Neuronal stem cell (in vitro differentiated cells): Measurements from ENCODE around the gene STRIP2.

ENCODE experiments used
- DNase-seq: peaks from one replicate; pipeline ENCODE4 v3.0.0-alpha.2; 2013; ENCODE audit warnings: low spot score
- H2AFZ ChIP-seq: one replicate; pipeline ENCODE4 v1.6.1; 2013; ENCODE audit warnings: mild to moderate bottlenecking, low read length, inconsistent platforms
- H2AK5ac ChIP-seq: 2 replicates; pipeline ENCODE4 v1.6.1; 2013; ENCODE audit warnings: low read depth, mild to moderate bottlenecking, inconsistent platforms, low read length, moderate library complexity, mixed read lengths
- H2BK120ac ChIP-seq: 2 replicates; pipeline ENCODE4 v1.6.1; 2013; ENCODE audit warnings: low read depth, mild to moderate bottlenecking, inconsistent platforms, low read length, moderate library complexity, mixed read lengths
- H2BK12ac ChIP-seq: one replicate; pipeline ENCODE4 v1.6.1; 2013; ENCODE audit warnings: low read length, inconsistent platforms
- H2BK15ac ChIP-seq: 2 replicates; pipeline ENCODE4 v1.6.1; 2013; ENCODE audit warnings: mild to moderate bottlenecking, low read length, inconsistent platforms, mixed read lengths
- H2BK5ac ChIP-seq: one replicate; pipeline ENCODE4 v1.6.1; 2013; ENCODE audit warnings: inconsistent platforms, mild to moderate bottlenecking, low read length, moderate library complexity
- H3K14ac ChIP-seq: one replicate; pipeline ENCODE4 v1.6.1; 2013; ENCODE audit warnings: low read length, inconsistent platforms
- H3K18ac ChIP-seq: 2 replicates; pipeline ENCODE4 v1.6.1; 2013; ENCODE audit warnings: low read length, inconsistent platforms
- H3K23ac ChIP-seq: 2 replicates; pipeline ENCODE4 v1.6.1; 2013; ENCODE audit warnings: low read depth, mild to moderate bottlenecking, mixed read lengths, low read length, inconsistent platforms; ENCODE audit not compliant: poor library complexity
- H3K27ac ChIP-seq: replicated peaks from 3 replicates; pipeline ENCODE4 v1.5.1; 2013; ENCODE audit warnings: low read length, inconsistent platforms
- H3K27me3 ChIP-seq, 3 experiments: 2 replicates each; pipeline ENCODE4 v1.6.1; 2013; ENCODE audit warnings: low read length in 3 of 3, mild to moderate bottlenecking in 2 of 3, inconsistent platforms in 1 of 3, low read depth in 1 of 3, mixed read lengths in 1 of 3, moderate library complexity in 1 of 3; ENCODE audit not compliant: control insufficient read depth in 3 of 3, insufficient read depth in 3 of 3
- H3K36me3 ChIP-seq, 2 donors: replicated peaks in 1 of 2; 2 replicates each; pipeline ENCODE4 v1.6.1; 2013; ENCODE audit warnings: low read length in 2 of 2; ENCODE audit not compliant: control insufficient read depth in 2 of 2, insufficient read depth in 2 of 2
- H3K4ac ChIP-seq: 2 replicates; pipeline ENCODE4 v1.6.1; 2013; ENCODE audit warnings: inconsistent platforms, mild to moderate bottlenecking, low read length, moderate library complexity
- H3K4me1 ChIP-seq, 2 donors: 1 replicate in 1 of 2; 2 replicates in 1 of 2; pipeline ENCODE4 v1.6.1; 2013; ENCODE audit warnings: low read length in 2 of 2, low read depth in 1 of 2; ENCODE audit not compliant: control insufficient read depth in 2 of 2, insufficient read depth in 1 of 2
- H3K4me2 ChIP-seq: one replicate; pipeline ENCODE4 v1.6.1; 2013; ENCODE audit warnings: mild to moderate bottlenecking, low read length, inconsistent platforms; ENCODE audit not compliant: insufficient read depth, poor library complexity, severe bottlenecking
- H3K4me3 ChIP-seq, 2 donors: 2 replicates each; pipeline ENCODE4 v1.5.1; 2013; ENCODE audit warnings: low read length in 2 of 2, mild to moderate bottlenecking in 2 of 2, inconsistent platforms in 1 of 2, moderate library complexity in 1 of 2
- H3K79me1 ChIP-seq: one replicate; pipeline ENCODE4 v1.6.1; 2013; ENCODE audit warnings: low read depth, mild to moderate bottlenecking, inconsistent platforms, low read length, moderate library complexity
- H3K9ac ChIP-seq: one replicate; pipeline ENCODE4 v1.6.1; 2013; ENCODE audit warnings: mild to moderate bottlenecking, low read depth, low read length, inconsistent platforms; ENCODE audit not compliant: poor library complexity
- H3K9me3 ChIP-seq, 2 donors: replicated peaks in 1 of 2; 2 replicates each; pipeline versions ENCODE3 to v1.6.1; 2013; ENCODE audit warnings: low read length in 2 of 2, mild to moderate bottlenecking in 2 of 2, inconsistent platforms in 1 of 2, low read depth in 1 of 2, mixed read lengths in 1 of 2, moderate library complexity in 1 of 2; ENCODE audit not compliant: control insufficient read depth in 2 of 2, insufficient read depth in 1 of 2
- H4K8ac ChIP-seq: one replicate; pipeline ENCODE4 v1.6.1; 2013; ENCODE audit warnings: low read depth, mild to moderate bottlenecking, inconsistent platforms, low read length, moderate library complexity
- H4K91ac ChIP-seq: one replicate; pipeline ENCODE4 v1.6.1; 2013; ENCODE audit warnings: low read length, low read depth, mild to moderate bottlenecking, inconsistent platforms; ENCODE audit not compliant: poor library complexity
- WGBS, 2 donors: extraction: QIAGEN DNeasy Blood & Tissue Kit; methylation state at CpG; one replicate each; pipeline ENCODE4 v1.1.7; 2013; ENCODE audit warnings: missing lambda C conversion rate in 2 of 2, mixed read lengths in 1 of 2; ENCODE audit not compliant: insufficient read length in 2 of 2, insufficient replicate concordance in 1 of 2; ENCODE audit errors: extremely low coverage in 2 of 2; 5-methylcytosine and 5-hydroxymethylcytosine counted together

STRIP2 gene

GRCh38 chr7:129492391-129492790, 58.2 kb downstream of the STRIP2 start:
- Histone ChIP-seq H3K18ac (no peak overlapping the region), H2BK15ac (no peak overlapping the region), H3K14ac (no peak overlapping the region), H3K23ac (no peak overlapping the region), H3K79me1 (no peaks in the 10 kb centered on the region), H2BK12ac (no peak overlapping the region), H2AK5ac (no peak overlapping the region), H3K4me1 (peaks cover 0 to 4% of the 10 kb centered on the region in 2 donors), H3K4me3 (no peak overlapping the region), H3K27ac (no peak overlapping the region), H3K27me3 (no peaks in the 10 kb centered on the region), H3K9me3 (peaks cover 0 to 6% of the 10 kb centered on the region in 2 donors), H2AFZ (no peak overlapping the region), H2BK5ac (no peak overlapping the region), H4K8ac (no peak overlapping the region), H2BK120ac (no peak overlapping the region), H4K91ac (no peak overlapping the region), H3K9ac (no peak overlapping the region), H3K4ac (no peak overlapping the region), H3K4me2 (no peak overlapping the region), H3K36me3 (peaks cover 0 to 2% of the 10 kb centered on the region in 2 donors)
- no peak for DNase-seq
- WGBS, 2 donors = no CpG with 5 or more reads among the region's 2 CpGs

- Histone ChIP-seq H3K27ac (no peak overlapping the region), H2BK5ac (no peak overlapping the region), H4K8ac (no peak overlapping the region), H3K79me1 (no peaks in the 10 kb centered on the region), H3K4me1 (peaks cover 0 to 4% of the 10 kb centered on the region in 2 donors), H3K9ac (no peak overlapping the region), H2BK12ac (no peak overlapping the region), H2BK15ac (no peak overlapping the region), H2BK120ac (no peak overlapping the region), H3K14ac (no peak overlapping the region), H3K4me2 (no peak overlapping the region), H3K18ac (no peak overlapping the region), H3K27me3 (no peaks in the 10 kb centered on the region), H3K4me3 (no peak overlapping the region), H3K36me3 (no peaks in the 10 kb centered on the region), H4K91ac (no peak overlapping the region), H3K4ac (no peak overlapping the region), H3K23ac (no peak overlapping the region), H2AFZ (no peak overlapping the region), H3K9me3 (peaks cover 0 to 6% of the 10 kb centered on the region in 2 donors), H2AK5ac (no peak overlapping the region)
- DNase-seq = no peak
- no CpG with 5 or more reads among the region's 1 CpG for WGBS, 2 donors
These were observed 59.3 kb downstream of the STRIP2 start for GRCh38 chr7:129493555-129493954.

- no peak overlapping the region for H3K4me2 ChIP-seq
- no peak overlapping the region for H3K18ac ChIP-seq
- H2AK5ac ChIP-seq = no peak overlapping the region
- H2BK15ac ChIP-seq = no peak overlapping the region
- no peak overlapping the region for H4K8ac ChIP-seq
- no peak overlapping the region for H4K91ac ChIP-seq
- no peak overlapping the region for H3K27ac ChIP-seq
- no peaks in the 10 kb centered on the region for H3K36me3 ChIP-seq
- no peak overlapping the region for H3K9ac ChIP-seq
- H2BK12ac ChIP-seq = no peak overlapping the region
- H3K4me3 ChIP-seq = no peak overlapping the region
- H3K4me1 ChIP-seq = peaks cover 0 to 4% of the 10 kb centered on the region in 2 donors
- H2AFZ ChIP-seq = no peak overlapping the region
- no peak overlapping the region for H3K23ac ChIP-seq
- H2BK5ac ChIP-seq = no peak overlapping the region
- H3K4ac ChIP-seq = no peak overlapping the region
- H3K27me3 ChIP-seq = no peaks in the 10 kb centered on the region
- H3K9me3 ChIP-seq = peaks cover 0 to 6% of the 10 kb centered on the region in 2 donors
- no peaks in the 10 kb centered on the region for H3K79me1 ChIP-seq
- WGBS, 2 donors = no CpG with 5 or more reads among the region's 5 CpGs
- DNase-seq = no peak
- no peak overlapping the region for H3K14ac ChIP-seq
- H2BK120ac ChIP-seq = no peak overlapping the region
These were observed 59.8 kb downstream of the STRIP2 start for GRCh38 chr7:129494041-129494440.

DNA sequence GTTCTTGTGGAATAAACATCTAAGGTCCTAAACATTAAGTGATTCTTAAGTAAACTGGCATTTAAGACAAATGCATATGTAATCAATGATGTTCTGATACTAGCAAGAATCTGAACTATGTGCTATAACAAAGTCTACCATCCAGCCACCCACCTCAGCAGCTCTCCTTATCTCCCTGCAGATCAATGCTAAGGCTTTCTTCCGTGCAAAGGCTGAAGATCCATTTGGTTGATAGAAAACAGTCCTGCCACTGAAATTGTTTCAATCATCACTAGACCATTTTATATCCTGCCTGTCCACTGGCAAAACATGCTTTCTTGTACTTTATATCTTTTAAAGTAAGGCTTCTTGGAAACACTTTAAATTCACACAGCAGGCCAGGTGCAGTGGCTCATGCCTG, 61.8 kb downstream of the STRIP2 start:
- Histone ChIP-seq H2BK12ac (no peak overlapping the region), H3K4ac (no peak overlapping the region), H4K8ac (no peak overlapping the region), H4K91ac (no peak overlapping the region), H3K4me1 (peaks cover 0 to 4% of the 10 kb centered on the region in 2 donors), H3K27me3 (no peaks in the 10 kb centered on the region), H3K4me3 (no peak overlapping the region), H3K79me1 (no peaks in the 10 kb centered on the region), H3K36me3 (no peaks in the 10 kb centered on the region), H2AFZ (no peak overlapping the region), H2BK120ac (no peak overlapping the region), H3K27ac (no peak overlapping the region), H2BK15ac (no peak overlapping the region), H3K14ac (no peak overlapping the region), H3K9ac (no peak overlapping the region), H3K9me3 (no peaks in the 10 kb centered on the region), H3K4me2 (no peak overlapping the region), H2AK5ac (no peak overlapping the region), H3K18ac (no peak overlapping the region), H2BK5ac (no peak overlapping the region), H3K23ac (no peak overlapping the region)
- DNase-seq = no peak
- WGBS, 2 donors = no CpG with 5 or more reads among the region's 1 CpG
